HG02623 (cell line): ENCODE data around the gene FTCD.

Experiments
- ATAC-seq: cut with Tn5 transposase; IDR thresholded peaks from one replicate; pipeline ENCODE4 v1.9.1; 2021; ENCODE audit warnings: moderate library complexity; ENCODE audit not compliant: unreplicated experiment

FTCD gene

DNA sequence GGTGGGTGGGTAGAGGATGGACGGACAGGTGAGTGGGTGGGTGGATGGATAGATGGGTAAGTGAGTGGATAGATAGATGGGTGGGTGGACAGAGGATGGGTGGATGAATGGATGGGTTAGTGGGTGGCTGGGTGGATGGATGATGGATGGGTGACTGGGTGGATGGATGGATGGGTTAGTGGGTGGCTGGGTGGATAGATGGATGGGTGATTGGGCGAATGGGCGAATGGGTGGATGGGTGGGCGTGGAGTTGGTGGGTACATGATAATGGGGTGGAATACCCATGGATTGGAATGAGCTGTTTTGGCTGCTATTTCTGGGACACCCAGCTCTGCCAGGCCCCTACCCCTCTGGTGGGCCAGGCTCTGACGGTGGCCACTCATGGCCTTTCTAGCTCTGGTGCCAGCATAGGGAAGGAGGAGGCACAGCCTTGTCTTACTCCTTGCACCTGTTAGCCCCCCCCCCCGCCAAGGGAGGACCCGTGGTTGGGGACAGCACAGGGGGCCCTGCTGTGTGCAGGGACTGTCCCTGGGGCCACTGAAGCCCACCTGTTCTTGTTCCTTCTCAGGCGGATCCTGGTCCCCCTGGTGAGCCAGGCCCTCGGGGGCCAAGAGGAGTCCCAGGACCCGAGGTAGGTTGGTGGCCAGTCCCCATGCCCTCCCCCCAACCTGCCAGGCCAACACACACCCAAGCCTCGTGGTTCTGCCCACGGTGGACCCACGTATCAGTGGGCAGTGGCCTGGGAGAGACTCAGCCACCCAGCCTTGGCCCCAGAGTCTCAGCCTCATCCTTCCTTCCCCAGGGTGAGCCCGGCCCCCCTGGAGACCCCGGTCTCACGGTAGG, 31.1 kb downstream of the FTCD start:
- ATAC-seq: no peak

DNA sequence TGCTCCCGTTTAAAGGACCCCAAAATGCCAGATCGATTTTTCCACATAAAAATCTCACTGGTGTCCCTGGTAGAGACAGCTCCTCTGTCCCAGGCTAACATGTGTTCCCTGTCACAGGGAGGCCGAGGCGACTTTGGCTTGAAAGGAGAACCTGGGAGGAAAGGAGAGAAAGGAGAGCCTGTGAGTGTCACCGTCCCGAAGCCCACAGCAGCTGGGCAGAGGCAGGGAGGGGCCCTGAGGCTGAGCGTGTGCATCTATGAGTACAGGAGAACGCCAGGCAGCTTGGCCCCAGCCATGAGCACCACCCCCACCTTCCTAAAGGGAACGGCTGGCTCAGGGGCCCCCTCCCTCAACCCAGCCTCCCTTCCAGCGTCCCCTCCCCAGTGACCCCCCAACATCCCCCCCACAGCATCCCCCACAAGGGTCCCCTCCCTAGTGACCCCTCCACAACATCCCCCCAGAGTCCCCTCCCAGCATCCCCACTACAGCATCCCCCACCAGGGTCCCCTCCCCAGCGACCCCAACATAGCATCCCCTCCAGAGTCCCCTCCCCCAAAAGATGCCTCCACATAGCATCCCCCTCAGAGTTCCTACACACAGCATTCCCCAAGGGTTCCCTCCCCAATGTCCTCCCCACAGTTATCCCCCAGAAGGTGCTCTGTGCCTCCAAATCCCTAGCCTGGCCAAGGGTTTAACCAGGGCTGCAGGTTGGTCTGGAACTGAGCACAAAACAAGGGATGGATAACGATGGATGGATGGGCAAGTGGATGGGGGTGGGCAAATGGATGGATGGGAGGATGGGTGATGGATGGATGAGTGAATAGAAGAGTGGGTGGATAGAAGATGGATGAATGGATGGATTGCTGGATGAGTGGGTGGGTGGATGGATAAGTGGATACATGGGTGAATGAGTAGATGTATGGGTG, 32.4 kb downstream of the FTCD start:
- ATAC-seq: no peak

DNA sequence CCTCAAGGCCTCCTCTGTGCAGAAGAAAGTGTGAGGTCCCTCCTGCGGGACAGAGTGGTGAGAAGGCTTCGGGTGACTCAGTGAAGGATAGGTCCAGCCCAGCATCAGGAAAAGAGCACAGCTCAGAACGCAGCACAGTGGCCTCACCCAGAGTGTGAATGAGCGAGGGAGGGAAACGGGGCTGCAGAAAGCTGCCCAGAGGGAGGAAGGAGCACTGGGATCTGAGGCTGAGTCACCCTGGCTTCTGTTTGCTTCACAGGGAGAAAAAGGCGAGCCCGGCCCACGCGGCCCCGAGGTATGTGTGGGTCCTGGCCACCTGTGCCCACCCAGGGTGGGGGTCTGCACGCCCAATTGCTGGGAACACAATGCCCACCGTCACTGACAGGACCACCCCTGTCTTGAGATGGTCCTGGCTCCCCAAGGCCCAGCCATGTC, 33.1 kb downstream of the FTCD start:
- ATAC-seq: no peak

- ATAC-seq: no peak
Measured at GRCh38 chr21:46121286-46122221, 33.8 kb downstream of the FTCD start.

DNA sequence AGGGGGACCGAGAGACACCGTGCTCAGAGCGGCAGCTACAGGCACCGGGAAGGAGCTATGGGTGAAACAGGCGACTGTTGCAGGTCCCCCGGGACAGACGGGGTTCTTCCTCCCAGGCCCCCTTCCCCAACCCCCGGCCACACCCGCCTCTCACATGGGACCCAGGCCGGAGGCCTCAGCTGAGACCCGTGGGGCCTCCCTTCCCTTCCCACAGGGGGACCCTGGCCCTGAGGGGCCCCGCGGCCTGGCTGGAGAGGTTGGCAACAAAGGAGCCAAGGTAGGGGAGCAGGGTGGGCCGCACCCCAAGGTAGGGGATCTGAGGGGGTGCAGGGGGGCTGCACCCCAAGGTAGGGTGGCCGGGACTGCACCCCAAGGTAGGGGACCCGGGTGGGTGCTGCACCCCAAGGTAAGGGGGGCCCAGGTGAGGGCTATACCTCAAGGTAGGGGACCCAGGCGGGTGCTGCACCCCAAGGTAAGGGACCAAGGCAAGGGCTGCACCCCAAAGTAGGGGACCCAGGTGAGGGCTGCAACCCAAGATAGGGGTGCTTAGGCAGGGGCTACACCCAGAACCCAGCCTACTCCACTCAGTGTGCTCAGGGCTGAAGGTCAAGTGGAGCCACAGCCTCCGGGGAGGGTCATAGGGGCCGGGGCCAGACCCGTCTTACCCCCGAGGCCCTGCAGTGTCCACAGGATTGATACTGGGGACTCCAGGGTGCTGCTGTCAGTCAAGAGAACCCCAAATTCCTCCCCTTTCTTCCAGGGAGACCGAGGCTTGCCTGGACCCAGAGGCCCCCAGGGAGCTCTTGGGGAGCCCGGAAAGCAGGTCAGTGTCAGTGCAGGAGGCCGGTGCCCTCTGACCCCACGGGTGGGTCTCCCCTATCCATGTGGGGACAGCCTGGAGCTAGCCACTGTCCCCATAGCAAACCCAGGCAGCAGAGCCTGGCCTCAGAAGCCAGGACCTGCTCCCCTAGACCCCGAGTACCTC, 34.8 kb downstream of the FTCD start:
- no peak for ATAC-seq

- no peak for ATAC-seq
Measured at GRCh38 chr21:46119637-46120271, 35.6 kb downstream of the FTCD start.

GRCh38 chr21:46119144-46119636, 36.2 kb downstream of the FTCD start:
- no peak for ATAC-seq

- no peak for ATAC-seq
Measured at GRCh38 chr21:46118316-46119143, 36.8 kb downstream of the FTCD start.

- ATAC-seq: no peak
Measured at GRCh38 chr21:46117586-46118315, 37.6 kb downstream of the FTCD start.

- no peak for ATAC-seq
Measured at GRCh38 chr21:46116776-46117585, 38.4 kb downstream of the FTCD start.

DNA sequence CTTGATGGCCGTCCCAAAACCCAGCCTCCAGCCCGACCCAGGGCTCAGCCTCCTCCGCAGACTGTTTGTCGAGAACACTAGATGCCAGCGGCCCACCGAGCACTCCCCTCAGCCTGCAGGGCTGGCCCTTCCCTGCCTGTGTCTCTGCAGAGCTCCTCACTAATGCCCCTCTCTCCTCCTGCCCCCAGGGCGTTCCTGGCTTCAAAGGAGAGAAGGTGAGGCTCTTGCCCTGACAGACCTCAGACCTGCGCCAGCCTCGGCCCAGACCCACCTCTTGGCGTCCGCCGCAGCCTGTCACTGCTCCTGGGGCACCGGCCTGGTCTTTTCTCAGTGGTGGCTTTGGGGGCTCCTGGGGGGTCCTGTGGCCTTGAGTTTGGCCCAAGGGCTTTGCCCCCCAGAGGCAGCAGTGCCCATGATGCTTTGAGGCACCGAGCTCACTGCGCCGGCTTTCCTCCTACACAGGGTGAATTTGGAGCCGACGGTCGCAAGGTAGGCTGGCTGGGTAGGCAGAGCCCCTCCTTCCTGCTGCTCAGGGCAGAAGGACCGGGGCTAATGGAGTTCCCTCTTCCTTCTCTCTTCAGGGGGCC, 39.1 kb downstream of the FTCD start:
- no peak for ATAC-seq

DNA sequence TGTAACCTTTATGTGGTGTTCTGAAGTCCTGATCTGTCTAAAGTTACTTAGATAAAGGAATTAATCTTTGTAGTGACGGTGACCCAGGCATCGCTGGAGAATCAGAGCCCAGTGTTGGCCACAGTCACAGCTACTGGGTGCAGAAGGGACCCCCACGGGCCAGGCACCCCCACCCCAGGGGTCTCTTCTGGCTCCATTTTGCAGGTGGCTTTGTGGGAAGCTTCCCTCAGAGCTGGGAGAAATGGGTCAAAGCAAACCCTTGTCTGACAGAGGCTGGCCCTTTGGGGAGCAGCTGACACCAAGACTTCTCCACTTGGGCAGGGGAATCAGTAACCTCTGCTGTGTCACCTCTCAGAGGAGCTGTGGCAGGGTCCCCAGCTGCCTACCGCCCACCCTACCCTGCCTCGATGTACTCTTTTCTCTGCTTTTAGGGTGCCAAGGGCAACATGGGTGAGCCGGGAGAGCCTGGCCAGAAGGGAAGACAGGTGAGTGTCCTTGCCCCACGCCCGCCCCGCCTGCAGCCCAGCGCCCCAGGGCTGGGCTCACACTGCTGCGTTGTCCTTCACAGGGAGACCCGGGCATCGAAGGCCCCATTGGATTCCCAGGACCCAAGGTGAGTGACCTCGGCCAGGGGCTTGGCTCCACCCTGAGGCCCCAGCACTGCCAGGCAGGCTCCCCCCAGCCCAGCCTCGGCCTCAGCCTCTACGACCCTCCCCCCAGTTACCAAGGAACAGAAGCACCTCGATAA, 39.8 kb downstream of the FTCD start:
- ATAC-seq: no peak

GRCh38 chr21:46114963-46115362, 40.4 kb downstream of the FTCD start:
- ATAC-seq: no peak

GRCh38 chr21:46113497-46114176, 41.7 kb downstream of the FTCD start:
- ATAC-seq: no peak

GRCh38 chr21:46112725-46113215, 42.6 kb downstream of the FTCD start:
- no peak for ATAC-seq
